Ramos (cell line): ENCODE results near the gene EIF4E.

Source experiments
- in situ Hi-C: fragments of 300-500 bp; cut with MboI; formaldehyde crosslinking; loops from one replicate; pipeline ENCODE4 v1.14.3; 2022; ENCODE audit warnings: low sequenced_read_pairs; ENCODE audit not compliant: unreplicated experiment

The EIF4E gene, protein sequence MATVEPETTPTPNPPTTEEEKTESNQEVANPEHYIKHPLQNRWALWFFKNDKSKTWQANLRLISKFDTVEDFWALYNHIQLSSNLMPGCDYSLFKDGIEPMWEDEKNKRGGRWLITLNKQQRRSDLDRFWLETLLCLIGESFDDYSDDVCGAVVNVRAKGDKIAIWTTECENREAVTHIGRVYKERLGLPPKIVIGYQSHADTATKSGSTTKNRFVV

DNA sequence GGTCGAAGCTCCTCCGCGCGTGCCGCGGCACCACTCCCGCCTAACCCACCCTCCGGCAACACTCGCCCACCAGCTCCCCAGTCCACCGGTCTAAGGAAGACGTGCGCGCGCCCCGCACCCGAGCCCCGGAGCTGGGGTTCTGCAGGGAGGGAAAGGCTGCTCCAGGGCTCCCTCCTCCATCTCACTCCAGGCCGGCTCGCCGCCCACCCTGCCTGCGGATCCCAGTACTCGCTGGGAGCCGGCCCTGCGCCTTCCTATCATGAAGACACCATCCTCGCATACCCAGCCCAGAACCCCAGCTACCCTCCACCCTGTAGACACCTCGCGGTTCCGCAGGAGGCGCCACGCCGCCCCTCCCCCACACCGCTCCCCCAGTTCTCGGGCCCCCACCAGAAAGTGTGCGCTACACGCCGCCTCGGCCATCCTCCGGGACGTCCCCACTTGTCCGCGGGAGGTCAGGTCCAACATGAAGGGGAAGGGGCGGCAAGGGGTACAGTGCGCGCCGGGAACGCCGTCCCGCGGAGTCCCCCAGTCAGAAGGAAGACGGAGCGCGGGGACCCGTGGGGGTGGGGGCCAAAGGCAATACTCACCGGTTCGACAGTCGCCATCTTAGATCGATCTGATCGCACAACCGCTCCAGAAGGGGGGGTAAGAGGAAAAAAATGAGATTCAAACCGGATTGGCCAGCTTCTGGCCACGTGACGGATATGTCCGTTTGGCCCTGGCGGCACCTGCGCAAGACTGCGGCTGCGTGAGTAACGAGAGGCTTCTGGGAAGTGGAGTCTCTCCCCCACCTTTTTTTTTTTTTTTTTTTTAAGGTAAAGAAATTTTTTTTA, at the start of gene EIF4E:
Gene EIF4E, minus strand, starts transcription at position 629 of the 836 bp plus-strand sequence. Its CDS starts 21 bp downstream, at position 608.
- in situ Hi-C loops, result no loop called here

DNA sequence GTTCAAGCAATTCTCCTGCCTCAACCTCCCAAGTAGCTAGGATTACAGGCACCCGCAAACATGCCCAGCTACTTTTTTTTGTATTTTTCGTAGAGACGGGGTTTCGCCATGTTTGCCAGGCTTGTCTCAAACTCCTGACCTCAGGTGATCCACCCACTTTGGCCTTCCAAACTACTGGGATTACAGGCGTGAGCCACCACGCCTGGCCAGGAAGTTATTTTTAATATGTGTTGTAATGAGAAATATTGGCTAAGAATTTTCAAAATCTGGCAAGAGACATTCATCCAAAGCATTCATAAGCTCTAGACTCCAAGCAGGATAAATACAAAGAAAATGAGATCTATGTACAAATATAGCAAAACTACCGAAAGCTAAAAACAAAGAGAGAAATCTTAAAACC, 48.6 kb upstream of the EIF4E start:
- in situ Hi-C loops, result no loop called here

DNA sequence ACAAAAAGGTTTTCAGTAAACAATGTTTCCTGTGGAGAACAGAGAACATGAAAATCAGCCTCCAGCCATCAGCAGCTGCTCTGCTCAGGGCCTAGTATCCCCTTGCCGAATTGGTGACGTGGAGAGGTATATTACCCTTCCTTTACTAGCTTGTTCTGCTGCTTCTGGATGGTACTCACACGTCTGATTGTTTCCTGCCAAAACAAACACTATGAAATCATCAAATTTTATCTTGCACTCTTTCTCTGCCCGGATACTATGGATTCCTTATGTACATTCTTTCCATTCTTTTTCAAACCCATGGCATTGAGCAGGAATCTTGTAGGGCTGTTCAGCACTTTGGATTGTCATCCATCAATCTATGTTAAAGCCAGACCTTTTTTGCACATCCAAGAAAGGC, 47.8 kb upstream of the EIF4E start:
- in situ Hi-C loops, result no loop called here

DNA sequence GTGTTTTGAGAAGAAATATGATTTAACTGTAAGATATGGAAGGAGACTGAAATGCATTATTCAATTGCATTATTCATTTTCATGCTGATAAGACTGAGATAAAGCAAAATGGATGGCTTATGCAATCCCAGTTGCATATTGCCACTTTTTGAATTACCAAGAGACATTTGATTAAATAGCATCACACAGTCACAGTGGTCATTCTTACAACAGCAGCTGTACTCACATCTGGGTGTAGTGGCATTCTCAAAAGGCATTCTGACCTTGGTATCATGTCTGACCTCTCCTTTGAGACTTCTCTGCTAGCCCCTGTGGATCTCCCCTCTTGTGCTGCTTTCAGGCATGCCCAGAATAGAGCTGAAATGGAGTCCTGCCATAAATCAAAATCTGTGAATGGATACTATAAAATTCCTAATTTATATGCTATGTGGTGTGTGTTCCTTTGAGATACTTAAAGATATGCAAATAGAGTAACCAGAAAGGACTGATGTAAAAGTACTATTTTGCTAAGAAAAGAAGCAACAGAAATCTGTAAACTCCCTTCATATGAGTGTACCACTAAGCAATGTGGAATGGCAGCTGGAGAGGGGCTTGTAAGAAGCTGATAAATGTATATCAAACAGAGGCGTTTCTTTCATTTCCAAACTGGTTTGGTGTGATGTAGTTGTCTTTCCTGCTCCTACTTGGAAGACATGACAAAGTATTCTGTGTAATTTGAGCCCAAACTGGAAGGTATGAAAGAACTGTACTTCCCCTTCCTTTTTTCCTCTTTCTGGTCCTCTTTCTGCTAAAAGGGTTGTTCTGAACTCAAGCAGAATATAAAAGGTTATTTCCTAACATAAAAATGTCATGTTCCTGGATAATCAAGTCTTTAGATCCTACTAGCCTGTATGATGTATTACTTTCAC, 41.2 kb upstream of the EIF4E start:
- in situ Hi-C loops, result loop anchor here (25.0 kb wide), 1 partner anchor 442 kb away; no protein-coding TSS in a partner anchor

DNA sequence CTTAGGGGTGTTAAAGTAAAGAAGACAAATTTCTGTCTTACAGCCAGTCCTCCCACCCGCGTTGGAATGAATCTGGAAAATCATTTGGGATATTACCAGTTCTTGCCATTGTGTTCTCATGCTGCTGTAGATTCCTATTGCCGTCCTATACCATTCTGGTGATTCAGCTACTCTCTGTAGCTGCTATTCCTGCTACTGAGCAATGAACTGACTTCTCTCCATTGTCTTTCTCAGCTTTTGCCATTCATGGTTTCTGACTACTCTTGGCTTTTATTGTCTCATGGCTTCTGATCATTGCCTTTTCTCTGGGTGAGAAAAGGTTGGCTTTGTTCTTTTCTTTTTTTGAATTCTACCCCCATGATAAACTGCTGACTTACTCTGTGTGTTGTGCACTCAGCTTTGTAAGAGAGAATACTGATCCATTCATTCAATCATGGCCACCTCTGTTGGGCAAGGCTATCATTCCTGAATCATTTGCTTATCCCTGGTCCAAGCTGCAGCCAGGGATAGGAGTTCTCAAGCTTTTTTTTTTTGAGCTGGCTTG, 38.9 kb upstream of the EIF4E start:
- in situ Hi-C loops, result loop anchor here (25.0 kb wide), 1 partner anchor 444 kb away; no protein-coding TSS in a partner anchor

DNA sequence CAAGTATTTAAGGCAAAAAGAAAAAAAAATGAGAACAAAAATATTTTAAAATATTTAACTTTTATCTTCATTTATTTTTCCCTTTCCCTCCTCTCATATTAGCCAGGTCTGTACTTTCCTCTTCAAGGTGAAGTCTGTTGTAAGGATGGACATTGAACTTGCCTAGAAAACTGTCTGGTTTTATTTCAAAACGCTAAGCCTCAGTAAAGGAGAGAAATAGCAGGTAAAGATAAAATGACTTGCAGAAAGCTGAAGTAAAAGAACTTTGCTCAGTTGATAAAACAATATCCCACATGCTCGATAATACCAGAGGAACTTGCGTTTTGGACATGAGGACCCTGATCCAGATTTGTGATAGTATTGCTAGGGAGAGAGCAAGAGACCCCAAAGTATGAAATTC, 38.0 kb upstream of the EIF4E start:
- in situ Hi-C loops, result loop anchor here (25.0 kb wide), 1 partner anchor 445 kb away; no protein-coding TSS in a partner anchor

DNA sequence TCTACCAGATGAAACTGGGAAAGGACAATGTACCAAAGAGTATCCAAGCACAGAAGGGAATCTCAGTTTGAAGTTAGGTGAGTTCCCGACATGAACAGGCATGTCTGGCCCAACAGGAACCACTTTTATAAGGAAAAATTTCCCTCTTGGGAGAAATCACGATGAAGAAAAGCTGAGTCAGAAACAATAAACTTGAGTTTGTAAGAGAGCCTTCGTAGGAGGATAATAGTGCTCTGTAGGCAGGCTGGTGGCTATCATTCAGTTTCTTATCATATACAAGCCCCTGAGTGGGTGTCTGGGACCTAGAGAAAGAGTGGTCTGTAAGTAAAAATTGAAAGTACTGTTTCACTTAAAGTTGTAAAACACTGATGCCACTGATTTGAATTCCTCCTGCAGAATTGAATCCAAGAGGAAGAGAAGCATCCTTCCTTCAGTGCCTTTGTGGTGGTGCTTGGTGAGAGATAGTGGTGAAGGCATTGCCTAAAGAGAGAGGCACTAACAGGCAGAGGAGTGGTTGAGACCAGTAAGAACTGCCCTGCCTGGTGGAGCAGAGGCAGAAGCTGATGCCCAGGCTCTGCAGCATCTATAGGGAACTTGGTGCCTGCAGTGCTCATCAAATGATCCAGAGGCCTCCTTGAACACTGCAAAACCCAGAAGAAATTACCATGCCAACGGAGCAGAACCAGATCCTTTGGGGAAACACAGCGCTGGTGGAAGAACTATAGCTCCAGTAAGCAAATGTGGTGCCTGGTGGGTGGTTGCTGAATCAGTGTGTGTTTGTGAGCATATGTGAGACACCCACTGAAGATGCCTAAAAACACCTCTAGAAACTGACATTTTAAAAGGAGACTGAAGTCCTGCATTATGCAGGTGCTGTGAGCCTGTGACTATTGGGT, 34.9 kb upstream of the EIF4E start:
- in situ Hi-C loops, result loop anchor here (25.0 kb wide), 1 partner anchor 449 kb away; no protein-coding TSS in a partner anchor

DNA sequence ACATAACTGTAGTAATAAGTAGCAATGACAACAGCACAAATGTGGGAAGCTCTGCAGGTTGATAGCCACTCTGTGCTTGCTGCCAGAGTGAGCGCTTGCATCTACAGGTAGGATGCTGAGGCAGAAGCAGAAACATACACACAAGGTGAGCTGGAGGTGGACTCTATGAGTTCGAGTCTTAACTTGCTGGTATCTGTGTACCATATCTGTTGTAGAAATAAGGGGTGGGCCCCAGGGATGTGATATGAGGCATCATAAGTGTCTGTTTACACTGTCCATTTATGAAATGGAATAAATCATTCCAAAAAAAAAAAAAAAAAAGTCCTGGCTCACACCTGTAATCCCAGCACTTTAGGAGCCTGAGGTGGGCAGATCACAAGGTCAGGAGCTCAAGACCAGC, 32.8 kb upstream of the EIF4E start:
- in situ Hi-C loops, result loop anchor here (25.0 kb wide), 1 partner anchor 451 kb away; no protein-coding TSS in a partner anchor

DNA sequence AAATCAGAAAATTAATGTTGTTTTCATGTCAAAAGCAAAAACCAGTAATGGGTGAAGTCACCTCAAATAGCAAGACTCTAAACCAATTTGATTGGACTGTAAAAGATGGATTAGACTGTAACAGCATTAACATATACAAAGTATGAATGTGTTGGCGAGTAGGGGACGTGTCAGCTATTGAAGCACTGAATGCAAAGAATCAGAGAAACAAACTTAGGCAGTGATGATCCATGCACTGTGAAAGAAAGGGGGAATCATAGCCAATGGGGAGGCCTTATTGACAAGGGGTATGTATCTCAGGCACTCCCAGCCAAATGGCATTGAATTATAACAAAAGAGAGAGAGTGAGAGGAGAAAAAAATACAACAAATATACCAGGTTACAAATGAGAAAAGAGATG, 30.5 kb upstream of the EIF4E start:
- in situ Hi-C loops, result loop anchor here (25.0 kb wide), 1 partner anchor 453 kb away; no protein-coding TSS in a partner anchor

DNA sequence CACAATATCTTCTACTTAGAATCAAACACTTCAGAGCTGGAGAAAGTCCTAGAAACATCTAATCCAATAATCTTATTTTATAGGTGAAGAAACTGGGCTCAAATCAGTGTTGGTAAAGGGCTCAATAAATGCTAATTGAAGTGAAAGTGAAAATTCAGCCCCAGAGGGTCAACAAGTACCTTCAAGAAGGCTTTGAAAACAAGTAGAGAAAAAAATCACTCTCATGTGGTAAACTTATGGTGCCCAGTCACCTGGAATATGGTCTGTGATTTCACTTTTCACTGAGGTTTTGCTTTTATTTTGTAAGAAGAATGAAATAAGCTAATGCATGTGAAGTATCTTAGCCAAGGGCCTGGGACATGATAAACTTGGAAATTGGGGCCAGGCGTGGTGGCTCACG, 29.1 kb upstream of the EIF4E start:
- in situ Hi-C loops, result loop anchor here (25.0 kb wide), 1 partner anchor 454 kb away; no protein-coding TSS in a partner anchor

DNA sequence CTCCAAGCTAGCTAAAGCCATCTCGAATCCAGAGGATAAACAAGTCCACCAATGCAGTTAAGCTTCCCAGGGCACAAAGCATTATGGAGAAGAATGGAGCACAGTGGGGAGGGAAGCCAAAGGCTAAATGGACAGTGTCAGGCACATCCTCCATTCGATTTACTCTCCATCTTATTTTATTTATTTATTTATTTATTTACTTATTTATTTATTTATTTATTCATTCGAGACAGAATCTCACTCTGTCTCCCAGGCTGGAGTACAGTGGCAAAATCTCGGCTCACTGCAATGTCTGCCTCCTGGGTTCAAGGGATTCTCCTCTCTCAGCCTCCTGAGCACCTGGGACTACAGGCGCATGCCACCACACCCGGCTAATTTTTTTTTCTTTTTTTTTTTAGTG, 26.3 kb upstream of the EIF4E start:
- in situ Hi-C loops, result loop anchor here (25.0 kb wide), 1 partner anchor 457 kb away; no protein-coding TSS in a partner anchor

DNA sequence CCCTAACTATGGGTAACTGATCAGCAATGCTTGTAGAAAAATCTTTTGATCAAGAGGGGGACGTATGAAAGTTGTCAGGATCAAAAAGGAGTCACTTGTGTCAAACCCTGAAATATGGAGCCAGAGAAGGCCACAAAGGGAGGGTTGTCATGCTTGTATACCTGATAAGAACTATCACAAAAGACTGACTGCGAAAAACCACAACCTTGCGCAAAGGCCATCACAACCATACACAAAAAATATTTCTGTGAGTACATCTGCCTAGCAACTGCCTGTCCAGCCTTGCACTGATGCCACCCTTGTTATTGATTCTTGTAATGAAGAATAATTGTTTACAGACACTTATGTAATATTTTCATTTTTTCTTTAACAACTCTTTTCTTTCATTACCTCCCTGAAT, 22.8 kb upstream of the EIF4E start:
- in situ Hi-C loops, result loop anchor here (25.0 kb wide), 1 partner anchor 461 kb away; no protein-coding TSS in a partner anchor

DNA sequence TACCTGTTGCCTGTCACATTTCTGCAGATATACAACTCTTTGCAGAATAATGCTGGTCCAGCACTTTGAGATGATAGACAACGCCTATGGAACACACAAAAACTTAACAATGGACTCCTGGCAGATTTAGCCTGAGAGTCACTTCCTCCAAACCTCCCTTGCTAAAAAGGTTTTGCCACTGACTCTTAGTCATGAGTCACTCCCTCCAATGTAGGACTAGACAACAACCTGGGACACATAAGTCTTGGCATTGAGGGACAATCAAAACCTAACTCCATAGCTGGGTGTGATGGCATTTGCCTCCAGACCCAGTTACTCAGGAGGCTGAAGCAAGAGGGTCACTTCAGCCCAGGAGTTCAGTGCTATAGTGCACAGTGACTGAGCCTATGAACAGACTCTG, 22.0 kb upstream of the EIF4E start:
- in situ Hi-C loops, result loop anchor here (25.0 kb wide), 1 partner anchor 461 kb away; no protein-coding TSS in a partner anchor

DNA sequence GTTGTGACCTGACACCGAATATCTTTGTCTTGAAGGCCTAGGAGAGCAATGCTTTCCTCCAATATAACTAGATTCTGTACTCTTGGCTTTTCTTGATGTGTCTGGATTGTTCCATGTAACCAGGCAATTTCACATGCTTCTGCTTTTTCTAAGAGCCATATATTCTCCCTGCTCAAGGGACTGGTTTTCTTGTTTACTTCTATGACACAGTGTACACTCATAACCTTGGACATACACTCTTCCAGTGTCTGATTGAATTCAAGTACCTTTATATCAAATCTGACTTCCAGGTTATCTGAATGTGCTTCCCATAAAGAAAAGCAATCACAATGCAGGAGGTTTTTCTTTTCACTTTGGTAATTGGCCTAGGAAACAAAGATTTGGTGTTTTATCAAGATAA, 17.4 kb upstream of the EIF4E start:
- in situ Hi-C loops, result no loop called here

DNA sequence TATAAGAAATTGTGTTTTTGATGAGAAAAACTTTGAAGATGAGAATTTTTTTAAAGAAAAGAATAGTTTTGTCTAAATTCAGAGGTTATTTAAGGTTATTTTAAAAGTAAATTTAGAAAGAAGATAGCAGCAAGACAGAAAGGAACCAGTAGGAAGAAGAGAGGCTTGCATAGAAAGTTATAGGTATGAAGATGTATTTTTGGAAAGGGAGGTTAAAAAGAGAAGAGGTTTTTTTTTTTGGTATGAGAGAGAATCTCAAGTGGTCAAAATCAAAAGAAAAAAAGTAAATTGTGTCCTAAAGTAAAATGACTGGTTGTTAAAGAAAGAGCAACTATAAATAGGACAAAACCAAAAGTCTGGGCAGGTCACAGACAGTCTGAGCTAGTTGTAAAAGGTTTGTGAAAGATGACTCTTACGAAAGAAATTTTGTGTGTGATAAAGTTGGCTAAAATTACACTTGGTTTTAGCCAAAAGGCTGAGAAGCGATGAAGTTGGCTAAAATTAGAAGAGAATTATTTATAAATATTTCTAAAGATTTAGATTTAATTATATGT, 16.4 kb upstream of the EIF4E start:
- in situ Hi-C loops, result no loop called here

DNA sequence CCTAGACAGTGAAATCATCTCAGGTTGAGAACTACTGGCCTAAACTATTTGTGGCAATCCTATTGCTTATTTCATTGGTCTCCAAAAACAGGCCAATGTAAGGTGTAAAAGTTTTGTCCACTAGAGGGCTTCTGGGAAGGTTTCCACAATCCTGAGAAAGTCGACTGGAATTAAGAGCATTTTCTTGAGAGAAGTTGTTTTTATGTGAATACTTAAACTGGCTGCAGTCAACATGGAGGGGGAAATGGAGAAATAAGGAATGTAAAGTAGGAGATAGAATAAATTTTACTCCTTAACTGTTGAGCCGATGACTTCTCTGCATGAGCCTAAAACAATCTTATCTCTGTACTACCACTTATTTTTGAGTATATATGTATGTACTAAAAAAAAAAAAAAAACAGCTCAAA, 11.0 kb upstream of the EIF4E start:
- in situ Hi-C loops, result no loop called here

DNA sequence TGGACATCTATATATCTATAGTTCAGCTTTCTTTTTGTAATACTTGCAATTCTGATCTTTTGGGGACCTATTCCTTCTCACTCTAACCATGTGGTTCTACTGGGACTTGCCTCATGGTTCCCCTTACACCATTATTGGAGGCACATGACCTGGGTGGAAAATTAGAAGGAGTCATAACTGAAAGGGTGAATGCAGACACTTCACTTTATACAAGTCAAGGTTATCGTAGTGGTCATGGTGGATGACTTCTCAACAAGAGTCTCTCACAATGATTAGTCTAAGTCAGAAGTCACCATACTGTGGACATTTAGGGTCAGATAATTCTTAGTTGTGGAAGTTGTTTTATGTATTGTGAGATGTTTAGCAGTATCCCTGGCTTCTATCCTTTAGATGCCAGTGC, 10.5 kb upstream of the EIF4E start:
- in situ Hi-C loops, result no loop called here

DNA sequence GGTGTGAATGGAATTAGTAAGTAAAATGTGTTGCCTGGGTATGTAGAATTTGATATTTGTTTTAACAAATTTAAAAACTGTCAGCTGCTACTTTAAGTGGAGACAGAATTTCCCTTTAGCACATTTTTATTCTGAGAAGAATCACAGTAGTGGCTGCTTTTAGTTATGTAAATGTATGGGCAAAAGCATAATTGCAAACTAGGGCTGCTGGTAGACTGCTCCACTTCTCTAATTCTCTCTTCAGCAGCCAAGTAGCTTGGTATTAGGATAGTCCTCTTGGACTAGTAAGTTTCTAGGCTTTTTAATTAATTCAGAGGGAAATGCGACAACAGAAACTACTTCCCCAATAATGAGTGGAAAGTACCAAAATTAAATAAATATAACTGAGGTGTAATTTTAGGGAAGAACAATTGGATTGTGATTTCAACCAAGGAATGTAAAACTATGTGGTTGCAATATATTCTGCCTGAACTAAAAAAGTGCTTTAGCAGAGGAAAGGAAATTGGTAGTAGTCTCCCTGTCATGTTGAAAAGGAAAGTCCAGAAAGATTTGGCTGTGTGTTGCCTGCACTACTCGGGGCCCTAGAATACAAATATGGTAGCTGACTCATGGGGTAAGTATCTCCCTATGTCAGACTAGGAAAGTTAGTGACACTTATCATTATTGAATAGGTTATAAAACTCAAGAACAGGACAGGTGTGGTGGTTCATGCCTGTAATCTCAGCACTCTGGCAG, 9.2 kb upstream of the EIF4E start:
- in situ Hi-C loops, result no loop called here
